IMR-90 (cell line): ENCODE measurements around the gene MACO1. TPM values are rescaled to one million over a fixed set of nuclear protein-coding genes. Genes with fewer than 3 reads are reported as not detected.
A peak's percentile ranks its signal among the peaks of the same experiment; 100 is the strongest.

Source experiments
- ATAC-seq: fragments of 200-7000 bp; cut with Tn5 transposase; 2 replicates; pipeline ENCODE4 v1.9.1; 2020; ENCODE audit warnings: low read depth, mild to moderate bottlenecking, moderate library complexity
- BruUV-seq: library from RNA; stranded (reverse); fragments of 400-500 nt; replicated peaks from 2 replicates; lab custom pipeline; 2021; lab: Mats Ljungman, UMichigan
- CTCF ChIA-PET: fragments of 300-600 bp; formaldehyde crosslinking; extraction: SDS; loops from one replicate; lab custom pipeline; 2021; ENCODE audit warnings: antibody characterized with exemption; lab: Yijun Ruan, JAX
- POLR2A ChIA-PET: fragments of 300-600 bp; sonication (Branson Sonifier 250); formaldehyde crosslinking; loops from one replicate; lab custom pipeline; 2022; ENCODE audit warnings: antibody characterized with exemption; ENCODE audit not compliant: unreplicated experiment; lab: Charles Lee
- DNase-seq: peaks from one replicate; pipeline ENCODE4 v3.0.0; 2013
- H2AFZ ChIP-seq: replicated peaks from 2 replicates; pipeline ENCODE3; 2013; ENCODE audit warnings: low read length, mild to moderate bottlenecking; ENCODE audit not compliant: poor library complexity
- H2AK5ac ChIP-seq: 2 replicates; pipeline ENCODE4 v1.6.1; 2013; ENCODE audit warnings: low read depth, low read length, inconsistent platforms
- H2AK9ac ChIP-seq: replicated peaks from 2 replicates; pipeline ENCODE3; 2013; ENCODE audit warnings: mild to moderate bottlenecking, low read depth, low read length, moderate library complexity; ENCODE audit not compliant: poor library complexity
- H2BK120ac ChIP-seq: 2 replicates; pipeline ENCODE4 v1.6.1; 2013; ENCODE audit warnings: low read depth, low read length, inconsistent platforms
- H2BK15ac ChIP-seq: 3 replicates; pipeline ENCODE4 v1.6.1; 2013; ENCODE audit warnings: low read depth, low read length, inconsistent platforms
- H2BK20ac ChIP-seq: 2 replicates; pipeline ENCODE4 v1.6.1; 2013; ENCODE audit warnings: low read depth, mild to moderate bottlenecking, inconsistent platforms, low read length, moderate library complexity
- H2BK5ac ChIP-seq: 2 replicates; pipeline ENCODE4 v1.6.1; 2013; ENCODE audit warnings: mild to moderate bottlenecking, low read depth, low read length, inconsistent platforms; ENCODE audit not compliant: poor library complexity, severe bottlenecking
- H3K14ac ChIP-seq: replicated peaks from 2 replicates; pipeline ENCODE4 v1.6.1; 2013; ENCODE audit warnings: low read depth, low read length, inconsistent platforms
- H3K18ac ChIP-seq: 2 replicates; pipeline ENCODE4 v1.6.1; 2013; ENCODE audit warnings: low read depth, low read length, control low read depth
- H3K23ac ChIP-seq: 2 replicates; pipeline ENCODE4 v1.6.1; 2013; ENCODE audit warnings: low read depth, low read length, inconsistent platforms
- H3K27ac ChIP-seq: 2 replicates; pipeline ENCODE4 v1.5.1; 2013; ENCODE audit warnings: mild to moderate bottlenecking, control low read depth, low read length; ENCODE audit not compliant: insufficient read depth
- H3K27me3 ChIP-seq: 2 replicates; pipeline ENCODE4 v1.6.1; 2013; ENCODE audit warnings: low read length; ENCODE audit not compliant: control insufficient read depth, insufficient read depth
- H3K36me3 ChIP-seq: 2 replicates; pipeline ENCODE4 v1.6.1; 2013; ENCODE audit warnings: low read length, mixed read lengths; ENCODE audit not compliant: control insufficient read depth, insufficient read depth
- H3K4ac ChIP-seq: 2 replicates; pipeline ENCODE4 v1.6.1; 2013; ENCODE audit warnings: low read depth, low read length, inconsistent platforms
- H3K4me1 ChIP-seq: 2 replicates; pipeline ENCODE4 v1.6.1; 2013; ENCODE audit warnings: low read length, mixed read lengths; ENCODE audit not compliant: control insufficient read depth, insufficient read depth
- H3K4me2 ChIP-seq: 2 replicates; pipeline ENCODE4 v1.6.1; 2013; ENCODE audit warnings: low read depth, mild to moderate bottlenecking, control low read depth, low read length, moderate library complexity
- H3K4me3 ChIP-seq: 2 replicates; pipeline ENCODE4 v1.5.1; 2013; ENCODE audit warnings: low read depth, mild to moderate bottlenecking, control low read depth, low read length, moderate library complexity; ENCODE audit not compliant: insufficient read depth
- H3K56ac ChIP-seq: 2 replicates; pipeline ENCODE4 v1.6.1; 2013; ENCODE audit warnings: low read length, inconsistent platforms; ENCODE audit not compliant: insufficient read depth; ENCODE audit errors: extremely low read depth
- H3K79me1 ChIP-seq, 2 experiments: 2 replicates each; pipeline ENCODE4 v1.6.1; 2013; ENCODE audit warnings: low read length in 2 of 2, inconsistent platforms in 1 of 2, low read depth in 1 of 2
- H3K9ac ChIP-seq: 2 replicates; pipeline ENCODE4 v1.6.1; 2013; ENCODE audit warnings: low read depth, low read length, control low read depth
- H3K9me1 ChIP-seq: 2 replicates; pipeline ENCODE4 v1.6.1; 2013; ENCODE audit warnings: low read length, inconsistent platforms; ENCODE audit not compliant: insufficient read depth
- H3K9me3 ChIP-seq: 2 replicates; pipeline ENCODE4 v1.6.1; 2013; ENCODE audit warnings: low read length; ENCODE audit not compliant: control insufficient read depth, insufficient read depth
- H4K20me1 ChIP-seq: 2 replicates; pipeline ENCODE4 v1.6.1; 2013; ENCODE audit warnings: low read length, inconsistent platforms; ENCODE audit not compliant: insufficient read depth
- H4K5ac ChIP-seq: 2 replicates; pipeline ENCODE4 v1.6.1; 2013; ENCODE audit warnings: mild to moderate bottlenecking, low read depth, low read length, control low read depth
- H4K8ac ChIP-seq, 2 experiments: 2 replicates each; pipeline ENCODE4 v1.6.1; 2013; ENCODE audit warnings: low read depth in 2 of 2, low read length in 2 of 2, control low read depth in 1 of 2, inconsistent platforms in 1 of 2
- H4K91ac ChIP-seq: 2 replicates; pipeline ENCODE4 v1.6.1; 2013; ENCODE audit warnings: low read depth, low read length, inconsistent platforms; ENCODE audit not compliant: insufficient read depth
- BHLHE40 ChIP-seq: fragments of 150-350 bp; IDR thresholded peaks from 2 replicates; pipeline ENCODE4 v1.6.1; 2016; ENCODE audit warnings: mild to moderate bottlenecking, low read depth, low read length
- CEBPB ChIP-seq: IDR thresholded peaks from 2 replicates; pipeline ENCODE4 v1.6.1; 2012; ENCODE audit warnings: low read depth, low read length, improper control_type of control experiment
- CHD1 ChIP-seq: IDR thresholded peaks from 2 replicates; pipeline ENCODE4 v1.6.1; 2012; ENCODE audit warnings: low read depth, low read length, improper control_type of control experiment
- FOS ChIP-seq: fragments of 150-350 bp; IDR thresholded peaks from 2 replicates; pipeline ENCODE4 v1.6.1; 2016; ENCODE audit warnings: low read depth, low read length
- MAFK ChIP-seq: IDR thresholded peaks from 2 replicates; pipeline ENCODE4 v1.6.1; 2012; ENCODE audit warnings: low read depth, low read length, improper control_type of control experiment
- MAZ ChIP-seq: IDR thresholded peaks from 2 replicates; pipeline ENCODE4 v1.6.1; 2012; ENCODE audit warnings: low read depth, mild to moderate bottlenecking, low read length, improper control_type of control experiment, moderate library complexity, borderline replicate concordance
- MXI1 ChIP-seq: IDR thresholded peaks from 2 replicates; pipeline ENCODE4 v1.6.1; 2012; ENCODE audit warnings: low read depth, mild to moderate bottlenecking, low read length, moderate library complexity, borderline replicate concordance
- NFE2L2 ChIP-seq: fragments of 150-350 bp; IDR thresholded peaks from 2 replicates; pipeline ENCODE4 v1.6.1; 2016; ENCODE audit warnings: low read depth, mild to moderate bottlenecking, low read length
- POLR2A ChIP-seq: IDR thresholded peaks from 2 replicates; pipeline ENCODE4 v1.6.1; 2012; ENCODE audit warnings: mild to moderate bottlenecking, low read depth, low read length
- RAD21 ChIP-seq: IDR thresholded peaks from 2 replicates; pipeline ENCODE4 v1.6.1; 2012; ENCODE audit warnings: low read length, improper control_type of control experiment
- RCOR1 ChIP-seq: IDR thresholded peaks from 2 replicates; pipeline ENCODE4 v1.6.1; 2012; ENCODE audit warnings: mild to moderate bottlenecking, low read length, improper control_type of control experiment; ENCODE audit not compliant: insufficient replicate concordance
- RFX5 ChIP-seq: IDR thresholded peaks from 2 replicates; pipeline ENCODE4 v1.8.0; 2012; ENCODE audit warnings: low read depth, mild to moderate bottlenecking, low read length, moderate library complexity
- SMC3 ChIP-seq: fragments of 150-350 bp; IDR thresholded peaks from 2 replicates; pipeline ENCODE4 v1.6.1; 2016; ENCODE audit warnings: low read depth, mild to moderate bottlenecking, antibody characterized with exemption, low read length, moderate library complexity
- WGBS, 2 experiments: methylation state at CpG; one replicate each; pipeline versions ENCODE4 v1.1.5 to v1.1.7; 2013; ENCODE audit warnings: missing lambda C conversion rate in 2 of 2; ENCODE audit not compliant: insufficient read length in 1 of 2; ENCODE audit errors: extremely low coverage in 2 of 2; 5-methylcytosine and 5-hydroxymethylcytosine counted together
- dilution Hi-C: fragments of 300-500 bp; cut with HindIII; formaldehyde crosslinking; loops from one replicate; pipeline ENCODE4 v1.14.3; 2018; ENCODE audit warnings: low sequenced_read_pairs; ENCODE audit not compliant: unreplicated experiment
- in situ Hi-C: fragments of 300-500 bp; cut with MboI; formaldehyde crosslinking; loops from 3 replicates; pipeline ENCODE4 v1.14.3; 2019; ENCODE audit warnings: low sequenced_read_pairs, inconsistent platforms, mixed read lengths
- intact Hi-C: fragments of 100-400 bp; cut with micrococcal nuclease; formaldehyde crosslinking; loops from 2 replicates; pipeline ENCODE4 v1.10.0; 2022
- polyA plus RNA-seq, 3 experiments: library from polyadenylated mRNA; depleted of rRNA; stranded (reverse); fragments of >200 nt; gene quantifications; 2 replicates each; pipeline ENCODE4 v1.2.3, GENCODE V29; 2012; ENCODE audit warnings: low replicate concordance in 1 of 3
- total RNA-seq: library from RNA; depleted of rRNA; stranded (reverse); fragments of >200 nt; gene quantifications from 2 replicates; pipeline ENCODE4 v1.2.3, GENCODE V29; 2012
- TF ChIP-seq, protein P1 (sequence below): fragments of 150-350 bp; IDR thresholded peaks from 2 replicates; pipeline ENCODE4 v1.6.1; 2016; ENCODE audit warnings: low read depth, mild to moderate bottlenecking, low read length, moderate library complexity, borderline replicate concordance
- TF ChIP-seq, protein P2 (sequence below): conservative IDR thresholded peaks from 2 replicates; pipeline ENCODE4 v1.5.1; 2012; ENCODE audit warnings: mild to moderate bottlenecking, low read depth, low read length, improper control_type of control experiment
- TF ChIP-seq, protein P3 (sequence below): fragments of 150-350 bp; IDR thresholded peaks from 2 replicates; pipeline ENCODE4 v1.6.1; 2017; ENCODE audit warnings: mild to moderate bottlenecking, antibody characterized with exemption, low read length, low read depth

Gene MACO1
- total and polyA plus RNA-seq, 2 of the 4 experiments (the other 2 are of a cell fraction), result 6.8 to 12.7 TPM

DNA sequence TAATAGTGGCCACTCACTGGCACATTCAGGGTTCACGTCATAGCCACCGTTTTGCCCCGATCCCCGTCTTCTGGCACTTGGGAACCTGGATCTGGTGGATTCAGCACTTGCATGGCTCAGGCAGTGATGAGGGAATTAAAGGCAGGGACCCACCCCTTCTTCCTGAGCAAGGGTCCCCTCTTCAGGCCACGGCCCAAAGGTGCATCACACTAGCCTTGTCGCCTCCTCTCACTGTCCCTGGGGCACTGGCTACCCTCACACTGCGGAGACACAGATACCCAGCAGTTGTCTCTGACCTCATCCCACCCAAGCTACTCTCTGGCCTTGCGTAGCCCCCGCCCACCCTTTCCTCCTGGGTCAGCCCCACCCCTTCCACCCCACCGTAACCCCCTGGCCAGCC lies 92.8 kb downstream of the MACO1 start:
- in situ Hi-C loops (loop anchor here (10.0 to 25.0 kb wide), 2 partner anchors 111 to 239 kb away; partner anchors contain the start of gene RHCE), dilution Hi-C loops (no loop called here), intact Hi-C loops (loop anchor here (1.0 to 10.0 kb wide), 5 partner anchors 37 to 281 kb away; partner anchors contain the start of gene MACO1)
- Histone ChIP-seq H2BK15ac (no peak overlapping the region), H2BK20ac (no peak overlapping the region), H3K9ac (no peak overlapping the region), H3K27me3 (peaks cover 21% of the 10 kb centered on the region), H3K14ac (no peak overlapping the region), H3K79me1 (no peaks in the 10 kb centered on the region), H4K20me1 (no peaks in the 10 kb centered on the region), H2BK5ac (no peak overlapping the region), H2AK9ac (peak overlapping the region; percentile 22), H3K36me3 (no peaks in the 10 kb centered on the region), H4K91ac (no peak overlapping the region), H2AK5ac (no peak overlapping the region), H3K4ac (no peak overlapping the region), H3K56ac (no peak overlapping the region), H3K4me1 (no peaks in the 10 kb centered on the region; the same call in 1 of the 2 replicates), H2AFZ (peak overlapping the region; percentile 15), H3K9me1 (peaks cover 6% of the 10 kb centered on the region; the same call in 1 of the 2 replicates), H3K23ac (no peak overlapping the region), H4K5ac (no peak overlapping the region), H3K4me3 (no peak overlapping the region), H3K18ac (no peak overlapping the region), H3K27ac (no peak overlapping the region), H3K9me3 (peaks cover 9% of the 10 kb centered on the region), H3K4me2 (no peak overlapping the region), H2BK120ac (no peak overlapping the region), H4K8ac (no peak overlapping the region)
- ChIA-PET CTCF (no interaction called here), POLR2A (no interaction called here)
- peak; percentile 46 for DNase-seq
- peak; percentile 90 for ATAC-seq
- WGBS, 2 experiments, result no CpG with 5 or more reads among the region's 10 CpGs
- no TSS peak for BruUV-seq
- TF ChIP-seq SMC3 (peak; percentile 57), MAFK (no peak), RCOR1 (no peak), POLR2A (no peak), MXI1 (no peak), FOS (no peak), CEBPB (no peak), BHLHE40 (no peak), NFE2L2 (no peak), RFX5 (no peak), RAD21 (peak; percentile 79), CHD1 (no peak), MAZ (no peak)
- TF ChIP-seq, protein P1, sequence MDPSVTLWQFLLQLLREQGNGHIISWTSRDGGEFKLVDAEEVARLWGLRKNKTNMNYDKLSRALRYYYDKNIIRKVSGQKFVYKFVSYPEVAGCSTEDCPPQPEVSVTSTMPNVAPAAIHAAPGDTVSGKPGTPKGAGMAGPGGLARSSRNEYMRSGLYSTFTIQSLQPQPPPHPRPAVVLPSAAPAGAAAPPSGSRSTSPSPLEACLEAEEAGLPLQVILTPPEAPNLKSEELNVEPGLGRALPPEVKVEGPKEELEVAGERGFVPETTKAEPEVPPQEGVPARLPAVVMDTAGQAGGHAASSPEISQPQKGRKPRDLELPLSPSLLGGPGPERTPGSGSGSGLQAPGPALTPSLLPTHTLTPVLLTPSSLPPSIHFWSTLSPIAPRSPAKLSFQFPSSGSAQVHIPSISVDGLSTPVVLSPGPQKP, result no peak
- TF ChIP-seq, protein P2, sequence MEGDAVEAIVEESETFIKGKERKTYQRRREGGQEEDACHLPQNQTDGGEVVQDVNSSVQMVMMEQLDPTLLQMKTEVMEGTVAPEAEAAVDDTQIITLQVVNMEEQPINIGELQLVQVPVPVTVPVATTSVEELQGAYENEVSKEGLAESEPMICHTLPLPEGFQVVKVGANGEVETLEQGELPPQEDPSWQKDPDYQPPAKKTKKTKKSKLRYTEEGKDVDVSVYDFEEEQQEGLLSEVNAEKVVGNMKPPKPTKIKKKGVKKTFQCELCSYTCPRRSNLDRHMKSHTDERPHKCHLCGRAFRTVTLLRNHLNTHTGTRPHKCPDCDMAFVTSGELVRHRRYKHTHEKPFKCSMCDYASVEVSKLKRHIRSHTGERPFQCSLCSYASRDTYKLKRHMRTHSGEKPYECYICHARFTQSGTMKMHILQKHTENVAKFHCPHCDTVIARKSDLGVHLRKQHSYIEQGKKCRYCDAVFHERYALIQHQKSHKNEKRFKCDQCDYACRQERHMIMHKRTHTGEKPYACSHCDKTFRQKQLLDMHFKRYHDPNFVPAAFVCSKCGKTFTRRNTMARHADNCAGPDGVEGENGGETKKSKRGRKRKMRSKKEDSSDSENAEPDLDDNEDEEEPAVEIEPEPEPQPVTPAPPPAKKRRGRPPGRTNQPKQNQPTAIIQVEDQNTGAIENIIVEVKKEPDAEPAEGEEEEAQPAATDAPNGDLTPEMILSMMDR, result peak; percentile 68
- TF ChIP-seq, protein P3, sequence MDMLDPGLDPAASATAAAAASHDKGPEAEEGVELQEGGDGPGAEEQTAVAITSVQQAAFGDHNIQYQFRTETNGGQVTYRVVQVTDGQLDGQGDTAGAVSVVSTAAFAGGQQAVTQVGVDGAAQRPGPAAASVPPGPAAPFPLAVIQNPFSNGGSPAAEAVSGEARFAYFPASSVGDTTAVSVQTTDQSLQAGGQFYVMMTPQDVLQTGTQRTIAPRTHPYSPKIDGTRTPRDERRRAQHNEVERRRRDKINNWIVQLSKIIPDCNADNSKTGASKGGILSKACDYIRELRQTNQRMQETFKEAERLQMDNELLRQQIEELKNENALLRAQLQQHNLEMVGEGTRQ, result no peak
